Mesodermal cell (in vitro differentiated cells): ENCODE data around the gene CD226.

Experiments
- H3K27ac ChIP-seq: 2 replicates; pipeline ENCODE4 v1.7.0; 2013; ENCODE audit warnings: mild to moderate bottlenecking, low read depth, low read length, moderate library complexity; ENCODE audit not compliant: severe bottlenecking
- H3K36me3 ChIP-seq: 2 replicates; pipeline ENCODE4 v1.7.1; 2013; ENCODE audit warnings: mild to moderate bottlenecking, low read length, moderate library complexity; ENCODE audit not compliant: control insufficient read depth, insufficient read depth
- H3K4me1 ChIP-seq: one replicate; pipeline ENCODE4 v1.7.1; 2013; ENCODE audit warnings: mild to moderate bottlenecking, low read length; ENCODE audit not compliant: insufficient read depth, control insufficient read depth, poor library complexity, severe bottlenecking
- H3K4me3 ChIP-seq: 2 replicates; pipeline ENCODE4 v1.7.0; 2013; ENCODE audit warnings: low read length, control low read depth, mild to moderate bottlenecking; ENCODE audit not compliant: insufficient read depth, poor library complexity, severe bottlenecking; ENCODE audit errors: extremely low read depth
- H3K9me3 ChIP-seq: 2 replicates; pipeline ENCODE4 v1.7.1; 2013; ENCODE audit warnings: mild to moderate bottlenecking, low read length, moderate library complexity; ENCODE audit not compliant: control insufficient read depth
- WGBS, 2 experiments: methylation state at CpG; one replicate each; pipeline ENCODE4 v1.1.5; 2013; ENCODE audit warnings: missing lambda C conversion rate in 2 of 2; ENCODE audit not compliant: insufficient coverage in 2 of 2; 5-methylcytosine and 5-hydroxymethylcytosine counted together

Gene CD226

DNA sequence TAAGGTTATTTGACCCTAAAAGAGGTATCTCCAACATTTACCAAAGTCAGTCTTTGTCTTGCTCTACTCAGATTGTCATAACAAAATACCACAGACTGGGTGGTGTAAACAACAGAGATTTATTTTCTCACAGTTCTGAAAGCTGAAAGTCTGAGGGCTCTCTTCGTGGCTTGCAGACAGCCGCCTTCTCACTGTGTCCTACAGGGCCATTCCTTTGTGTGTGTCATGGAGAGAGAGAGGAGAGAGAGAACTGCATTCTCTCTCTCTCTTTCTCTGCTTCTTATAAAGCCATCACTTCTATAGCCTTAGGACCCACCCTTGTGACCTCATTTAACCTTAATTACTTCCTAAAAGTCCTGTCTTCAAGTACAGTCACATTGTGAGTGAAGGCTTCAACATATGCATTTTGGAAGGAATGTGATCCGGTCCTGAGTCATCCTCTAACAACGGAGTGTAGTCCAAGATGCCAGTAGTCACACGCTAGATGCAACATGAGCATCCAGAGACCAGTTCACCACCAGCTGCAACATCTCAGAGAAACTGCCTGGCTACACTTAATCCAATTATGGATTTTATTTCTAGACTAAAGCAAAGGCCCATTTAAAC, 130.2 kb downstream of the CD226 start:
- H3K4me1 ChIP-seq = no peaks in the 10 kb centered on the region
- no peaks in the 10 kb centered on the region for H3K36me3 ChIP-seq
- H3K4me3 ChIP-seq = no peak overlapping the region
- no peak overlapping the region for H3K27ac ChIP-seq
- WGBS, 2 experiments = 70 to 93% methylated on average over 3 of the region's 5 CpGs
- no peaks in the 10 kb centered on the region for H3K9me3 ChIP-seq

DNA sequence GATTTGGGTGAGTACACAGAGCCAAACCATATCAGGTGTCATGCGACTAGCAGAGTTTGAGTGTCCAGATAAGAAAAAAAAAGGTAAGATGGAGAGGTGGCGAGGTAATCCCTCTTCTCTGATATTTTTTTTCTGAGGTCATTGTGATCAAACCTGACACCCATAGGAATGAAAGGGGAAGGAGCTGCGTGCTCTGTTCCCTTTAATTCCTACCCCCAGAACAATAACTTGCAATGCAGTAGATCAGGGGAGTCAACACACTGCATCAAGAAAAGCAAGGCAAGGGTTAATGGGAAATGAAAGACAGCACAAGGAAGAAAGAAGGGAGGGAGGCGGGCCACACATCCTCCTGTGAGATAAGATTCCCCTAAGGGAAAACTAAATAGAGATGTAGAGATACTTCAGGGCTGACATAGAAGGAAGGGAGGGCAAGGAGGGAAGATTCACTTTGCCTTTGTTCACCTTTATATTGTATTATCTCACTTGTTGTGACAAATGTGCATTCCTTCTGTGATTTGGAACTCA, 132.8 kb downstream of the CD226 start:
- Histone ChIP-seq H3K9me3 (no peaks in the 10 kb centered on the region), H3K36me3 (no peaks in the 10 kb centered on the region), H3K4me1 (no peaks in the 10 kb centered on the region), H3K4me3 (no peak overlapping the region), H3K27ac (no peak overlapping the region)
- 70% methylated on average over 3 of the region's 4 CpGs; no CpG with 5 or more reads in 1 of the 2 experiments for WGBS, 2 experiments

DNA sequence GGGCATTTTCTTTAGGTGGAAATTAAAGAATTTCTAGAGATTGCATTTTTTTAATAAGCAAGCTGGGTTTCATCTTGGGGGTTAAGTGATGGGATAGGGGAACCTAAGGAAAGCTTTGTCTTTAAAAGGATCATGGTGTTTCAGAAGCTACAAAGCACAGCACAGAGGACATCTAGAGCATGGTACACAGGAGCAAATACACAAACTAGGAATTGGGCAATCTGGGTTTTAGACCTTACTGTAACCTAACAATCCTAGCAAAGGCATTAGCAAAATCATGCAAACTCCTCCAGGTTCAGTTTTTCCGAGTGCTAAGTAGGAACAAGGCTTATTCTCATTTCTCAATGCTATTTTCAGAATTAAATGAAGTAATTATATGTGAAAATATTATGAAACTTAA, 134.1 kb downstream of the CD226 start:
- Histone ChIP-seq H3K4me1 (no peaks in the 10 kb centered on the region), H3K36me3 (no peaks in the 10 kb centered on the region), H3K4me3 (no peak overlapping the region), H3K27ac (no peak overlapping the region), H3K9me3 (no peaks in the 10 kb centered on the region)
- no CpG with 5 or more reads among the region's 1 CpG for WGBS, 2 experiments

DNA sequence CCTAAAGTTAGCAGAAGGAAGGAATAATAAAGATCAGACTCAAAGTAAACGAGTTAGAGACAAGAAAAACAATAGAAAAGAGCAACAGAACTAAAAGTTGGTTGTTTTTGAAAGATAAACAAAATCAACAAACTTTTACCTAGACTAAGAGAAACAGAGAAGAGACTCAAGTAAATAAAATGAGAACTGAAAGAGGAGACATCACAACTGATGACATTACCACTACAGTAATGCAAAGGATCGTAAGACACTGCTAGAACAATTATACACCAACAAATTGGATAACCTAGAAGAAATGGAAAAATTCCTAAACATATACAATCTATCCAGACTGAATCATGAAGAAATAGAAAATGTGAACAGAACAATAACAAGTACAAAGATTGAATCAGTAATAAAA, 139.3 kb downstream of the CD226 start:
- no peak overlapping the region for H3K4me3 ChIP-seq
- no peaks in the 10 kb centered on the region for H3K36me3 ChIP-seq
- no peaks in the 10 kb centered on the region for H3K9me3 ChIP-seq
- no peaks in the 10 kb centered on the region for H3K4me1 ChIP-seq
- H3K27ac ChIP-seq = no peak overlapping the region
- no CpG with 5 or more reads among the region's 2 CpGs for WGBS, 2 experiments

DNA sequence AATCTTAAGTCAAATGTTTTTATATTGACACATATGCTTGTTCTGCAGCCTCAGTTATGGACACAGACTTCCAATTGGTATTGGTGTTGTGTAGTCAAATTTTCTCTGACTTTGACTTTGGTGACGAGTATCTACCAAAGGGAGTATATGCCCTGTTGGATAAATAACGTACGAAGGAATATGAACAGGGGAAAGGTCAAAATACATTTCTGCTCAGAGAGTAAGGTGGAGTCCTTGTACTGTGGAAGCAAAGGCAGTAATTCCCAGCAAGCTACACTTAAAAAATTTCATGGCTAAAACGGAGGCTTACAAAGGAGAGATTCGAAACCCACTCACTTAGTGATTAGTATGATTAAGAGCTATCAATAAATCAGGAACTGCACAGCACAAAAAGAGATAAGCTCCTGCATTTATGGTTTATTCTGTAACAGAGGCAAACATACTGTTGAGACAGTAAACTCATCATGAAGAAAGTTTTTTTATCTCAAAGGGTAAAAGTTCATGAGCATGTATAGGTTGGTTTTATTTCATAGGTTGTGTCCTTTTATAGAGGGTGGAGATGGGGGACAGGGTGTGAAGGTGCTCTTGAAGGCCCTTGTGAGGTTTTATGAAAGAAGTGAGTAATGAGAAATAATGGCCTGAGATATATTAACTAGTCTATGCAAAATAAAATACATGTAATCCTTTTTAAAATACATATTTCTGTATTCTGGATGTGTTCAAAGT, 142.7 kb downstream of the CD226 start:
- WGBS, 2 experiments = 86 to 93% methylated on average over 3 to 4 of the region's 5 CpGs

More for the DNA sequence above, 142.7 kb downstream of the CD226 start:
- Histone ChIP-seq H3K9me3 (no peaks in the 10 kb centered on the region), H3K36me3 (no peaks in the 10 kb centered on the region), H3K27ac (no peak overlapping the region), H3K4me1 (no peaks in the 10 kb centered on the region), H3K4me3 (no peak overlapping the region)
